NOMO-1 (cell line): ENCODE results near the gene C18orf63.
"Not testable (repeated sequence)": the region's sequence is repeated elsewhere in the genome, so short reads cannot be mapped to it uniquely, and the experiment has no call there.

Source experiments
- DNase-seq, 2 experiments: peaks; one replicate each; lab custom pipeline; 2025; ENCODE audit not compliant: unreplicated experiment in 2 of 2; lab: John Stamatoyannopoulos, UW

C18orf63 gene

GRCh38 chr18:74286106-74286855 is 29.4 kb upstream of the C18orf63 start:
- DNase-seq = no peak

- no peak for DNase-seq
These were observed 28.8 kb upstream of the C18orf63 start for GRCh38 chr18:74286856-74287255.

GRCh38 chr18:74288041-74288440 is 27.6 kb upstream of the C18orf63 start:
- no peak for DNase-seq

- no peak for DNase-seq
These were observed 26.9 kb upstream of the C18orf63 start for GRCh38 chr18:74288730-74289129.

- DNase-seq = peak in 1 of 2 experiments; percentile 2
These were observed 26.5 kb upstream of the C18orf63 start for GRCh38 chr18:74289137-74289536.

- DNase-seq = no peak
These were observed 25.6 kb upstream of the C18orf63 start for GRCh38 chr18:74290021-74290420.

- DNase-seq = no peak
These were observed 24.7 kb upstream of the C18orf63 start for GRCh38 chr18:74290794-74291471.

GRCh38 chr18:74291472-74291770 is 24.2 kb upstream of the C18orf63 start:
- DNase-seq = no peak

- DNase-seq = peak; percentile 91 to 95
These were observed 23.7 kb upstream of the C18orf63 start, which contains the start of gene CYB5A for GRCh38 chr18:74291771-74292540. Gene CYB5A (minus strand): TSS chr18:74291963. CDS start chr18:74291875, 88 bp downstream.

- DNase-seq = no peak
These were observed 23.1 kb upstream of the C18orf63 start for GRCh38 chr18:74292541-74292858.

- not testable (repeated sequence) for DNase-seq
These were observed 22.7 kb upstream of the C18orf63 start for GRCh38 chr18:74292982-74293381.

- DNase-seq = no peak
These were observed 21.1 kb upstream of the C18orf63 start for GRCh38 chr18:74294526-74294925.

GRCh38 chr18:74299162-74299561 is 16.5 kb upstream of the C18orf63 start:
- DNase-seq = no peak

- no peak for DNase-seq
These were observed 15.9 kb upstream of the C18orf63 start for GRCh38 chr18:74299746-74300145.

GRCh38 chr18:74303306-74303705 is 12.3 kb upstream of the C18orf63 start:
- DNase-seq = no peak

- no peak for DNase-seq
These were observed 11.7 kb upstream of the C18orf63 start for GRCh38 chr18:74303936-74304335.

GRCh38 chr18:74310411-74310810 is 5.2 kb upstream of the C18orf63 start:
- peak; percentile 17 to 27 for DNase-seq

- DNase-seq = no peak
These were observed 4.6 kb upstream of the C18orf63 start for GRCh38 chr18:74311000-74311399.

- no peak for DNase-seq
These were observed 728 bp upstream of the C18orf63 start for GRCh38 chr18:74314759-74315463.

GRCh38 chr18:74316257-74317170 is 875 bp downstream of the C18orf63 start:
- no peak for DNase-seq
